Cortex of kidney (tissue), 1 donor: ENCODE measurements around the gene IL33.

Source experiments
- DNase-seq: peaks from one replicate; lab custom pipeline; 2025; lab: John Stamatoyannopoulos, UW

Gene IL33

GRCh38 chr9:6218099-6218502 lies 2.5 kb downstream of the IL33 start:
- no peak for DNase-seq

- DNase-seq: no peak
Observed at GRCh38 chr9:6219040-6219439, 3.4 kb downstream of the IL33 start.

- DNase-seq: no peak
Observed at GRCh38 chr9:6219981-6220380, 4.4 kb downstream of the IL33 start.

- DNase-seq: no peak
Observed at GRCh38 chr9:6224393-6225154, 9.0 kb downstream of the IL33 start.

GRCh38 chr9:6226696-6227095 lies 11.1 kb downstream of the IL33 start:
- no peak for DNase-seq

GRCh38 chr9:6229186-6229585 lies 13.6 kb downstream of the IL33 start:
- no peak for DNase-seq

GRCh38 chr9:6229619-6230018 lies 14.0 kb downstream of the IL33 start:
- DNase-seq: no peak

GRCh38 chr9:6230037-6230780 lies 14.6 kb downstream of the IL33 start:
- DNase-seq: no peak

- no peak for DNase-seq
Observed at GRCh38 chr9:6232336-6232945, 16.8 kb downstream of the IL33 start.

- no peak for DNase-seq
Observed at GRCh38 chr9:6234014-6234413, 18.4 kb downstream of the IL33 start.

GRCh38 chr9:6237267-6237666 lies 21.7 kb downstream of the IL33 start:
- no peak for DNase-seq

GRCh38 chr9:6239048-6239461 lies 23.4 kb downstream of the IL33 start:
- no peak for DNase-seq

- DNase-seq: no peak
Observed at GRCh38 chr9:6239694-6240093, 24.1 kb downstream of the IL33 start.

- DNase-seq: no peak
Observed at GRCh38 chr9:6243746-6244145, 28.1 kb downstream of the IL33 start.

GRCh38 chr9:6247266-6247665 lies 31.7 kb downstream of the IL33 start:
- no peak for DNase-seq

- DNase-seq: no peak
Observed at GRCh38 chr9:6268826-6269397, 53.3 kb downstream of the IL33 start.

GRCh38 chr9:6270896-6271295 lies 55.3 kb downstream of the IL33 start:
- no peak for DNase-seq

GRCh38 chr9:6271508-6272228 lies 56.1 kb downstream of the IL33 start:
- DNase-seq: no peak

GRCh38 chr9:6272229-6272598 lies 56.6 kb downstream of the IL33 start:
- DNase-seq: no peak

GRCh38 chr9:6277417-6277816 lies 61.8 kb downstream of the IL33 start:
- DNase-seq: no peak

- no peak for DNase-seq
Observed at GRCh38 chr9:6301858-6302257, 86.3 kb downstream of the IL33 start.

- DNase-seq: no peak
Observed at GRCh38 chr9:6302417-6302816, 86.8 kb downstream of the IL33 start.
